Measurements from ENCODE around the gene CRACR2B.

Gene CRACR2B

GRCh38 chr11:819129-819931 is 8.4 kb upstream of the CRACR2B start:
- TF ChIP-seq SIN3A (IDR thresholded peaks at IDR 0.05; ENCODE audit: borderline replicate concordance, insufficient read depth, low read length), result peak; percentile 61; the same call in 1 of the 2 replicates
- TF ChIP-seq REST (IDR thresholded peaks at IDR 0.05; ENCODE audit: insufficient read depth in 1 of 2, low read depth in 2 of 2, low read length in 2 of 2), result no peak
- TF ChIP-seq TAF1 (IDR thresholded peaks at IDR 0.05; ENCODE audit: borderline replicate concordance, insufficient read depth, low read length), result no peak
- TF ChIP-seq FOXP2 (optimal IDR thresholded peaks at IDR 0.05; ENCODE audit: borderline replicate concordance, extremely low read depth, extremely low read length, insufficient read depth), result no peak
- TF ChIP-seq POLR2AphosphoS5 (IDR thresholded peaks at IDR 0.05; ENCODE audit: low read depth, low read length), result peak; percentile 97

DNA sequence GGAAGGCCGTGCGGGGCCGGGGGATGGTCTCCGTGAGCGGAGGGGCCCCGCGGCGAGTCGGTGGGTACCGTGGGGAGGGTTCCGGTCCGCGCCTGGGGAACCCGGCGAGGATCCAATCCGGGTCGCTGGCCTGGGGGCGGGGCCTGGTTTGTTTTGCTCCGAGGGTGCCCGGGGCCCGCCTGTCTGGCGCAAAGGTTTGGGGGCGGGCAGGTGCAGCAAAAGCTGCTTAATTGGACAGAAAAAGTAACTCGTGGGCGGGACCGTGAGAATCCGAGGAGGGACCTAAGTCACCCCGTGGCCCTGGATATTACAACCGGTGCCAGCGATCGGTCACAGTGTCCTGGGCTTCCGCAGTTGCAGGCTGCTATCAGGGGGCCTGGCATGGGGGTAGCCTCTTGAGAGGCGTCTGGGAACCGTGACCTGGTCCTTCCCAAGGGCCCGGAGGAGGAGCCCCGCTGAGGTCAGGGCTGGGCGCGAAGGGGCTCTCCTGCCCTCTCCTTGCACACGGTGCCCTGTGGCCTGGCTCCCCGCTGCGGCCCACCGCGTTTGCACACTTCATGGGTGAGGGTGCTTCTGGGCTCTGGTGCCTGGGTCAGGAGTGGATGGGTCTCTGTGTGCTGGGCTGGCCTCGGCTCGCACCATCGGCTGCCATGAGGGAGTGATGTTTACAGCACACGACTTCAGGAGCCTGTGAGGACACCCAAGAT is 7.6 kb upstream of the CRACR2B start:
- TF ChIP-seq SIN3A (IDR thresholded peaks at IDR 0.05; ENCODE audit: borderline replicate concordance, insufficient read depth, low read length) (peak; percentile 75; the same call in 1 of the 2 replicates), TAF1 (IDR thresholded peaks at IDR 0.05; ENCODE audit: borderline replicate concordance, insufficient read depth, low read length) (0 out of 2 replicates have a peak, but pooled peaks have one; percentile 29), POLR2AphosphoS5 (IDR thresholded peaks at IDR 0.05; ENCODE audit: low read depth, low read length) (no peak)

- TF ChIP-seq POLR2AphosphoS5 (IDR thresholded peaks at IDR 0.05; ENCODE audit: low read depth, low read length) (no peak), FOXP2 (optimal IDR thresholded peaks at IDR 0.05; ENCODE audit: borderline replicate concordance, extremely low read depth, extremely low read length, insufficient read depth) (no peak), TAF1 (IDR thresholded peaks at IDR 0.05; ENCODE audit: borderline replicate concordance, insufficient read depth, low read length) (no peak), SIN3A (IDR thresholded peaks at IDR 0.05; ENCODE audit: borderline replicate concordance, insufficient read depth, low read length) (no peak), REST (IDR thresholded peaks at IDR 0.05; ENCODE audit: insufficient read depth in 1 of 2, low read depth in 2 of 2, low read length in 2 of 2) (no peak)
Measured at GRCh38 chr11:820655-821511, 6.8 kb upstream of the CRACR2B start.

GRCh38 chr11:821512-822371 is 6.0 kb upstream of the CRACR2B start:
- TF ChIP-seq POLR2AphosphoS5 (IDR thresholded peaks at IDR 0.05; ENCODE audit: low read depth, low read length) (no peak), TAF1 (IDR thresholded peaks at IDR 0.05; ENCODE audit: borderline replicate concordance, insufficient read depth, low read length) (no peak), SIN3A (IDR thresholded peaks at IDR 0.05; ENCODE audit: borderline replicate concordance, insufficient read depth, low read length) (no peak), REST (IDR thresholded peaks at IDR 0.05; ENCODE audit: insufficient read depth in 1 of 2, low read depth in 2 of 2, low read length in 2 of 2) (no peak), FOXP2 (optimal IDR thresholded peaks at IDR 0.05; ENCODE audit: borderline replicate concordance, extremely low read depth, extremely low read length, insufficient read depth) (no peak)

Data from PFSK-1 (cell line).